H1 (cell line): ENCODE data around the gene C17orf50. TPM values are rescaled to one million over a fixed set of nuclear protein-coding genes. Genes with fewer than 3 reads are reported as not detected.

Source experiments
- CTCF ChIA-PET: fragments of 300-600 bp; sonication (Branson Sonifier 250); formaldehyde crosslinking; loops from one replicate; lab custom pipeline; 2021; ENCODE audit not compliant: partially characterized antibody; lab: Charles Lee
- POLR2A ChIA-PET: fragments of 300-600 bp; sonication (Branson Sonifier 250); formaldehyde crosslinking; loops from one replicate; lab custom pipeline; 2021; ENCODE audit warnings: inconsistent platforms; ENCODE audit not compliant: partially characterized antibody; lab: Charles Lee
- DNase-seq, 2 experiments: peaks; one replicate each; pipeline versions ENCODE4 v3.0.0 to v3.0.0-alpha.2; 2010 to 2022; ENCODE audit warnings: low spot score in 2 of 2, low read depth in 1 of 2, mixed read lengths in 1 of 2
- FAIRE-seq: peaks from 2 replicates; lab custom pipeline; 2011; peaks lifted over from hg19 to GRCh38; lab: Jason Lieb, UNC
- H2AFZ ChIP-seq: 2 replicates; pipeline ENCODE4 v1.8.1; 2012; ENCODE audit warnings: low read length, inconsistent platforms
- H2AK5ac ChIP-seq: 2 replicates; pipeline ENCODE4 v1.6.1; 2013; ENCODE audit warnings: low read depth, low read length
- H2BK120ac ChIP-seq: replicated peaks from 2 replicates; pipeline ENCODE3; 2013; ENCODE audit warnings: low read depth, low read length, inconsistent platforms
- H2BK12ac ChIP-seq: 2 replicates; pipeline ENCODE4 v1.6.1; 2013; ENCODE audit warnings: low read depth, low read length
- H2BK15ac ChIP-seq: 2 replicates; pipeline ENCODE4 v1.6.1; 2013; ENCODE audit warnings: low read length
- H2BK20ac ChIP-seq: 2 replicates; pipeline ENCODE4 v1.6.1; 2013; ENCODE audit warnings: low read length
- H2BK5ac ChIP-seq: 2 replicates; pipeline ENCODE4 v1.6.1; 2013; ENCODE audit warnings: low read depth, low read length
- H3K14ac ChIP-seq: 2 replicates; pipeline ENCODE4 v1.6.1; 2013; ENCODE audit warnings: inconsistent platforms; ENCODE audit not compliant: insufficient read length
- H3K18ac ChIP-seq: 2 replicates; pipeline ENCODE4 v1.6.1; 2013; ENCODE audit warnings: low read length; ENCODE audit errors: extremely low read depth
- H3K23ac ChIP-seq: 2 replicates; pipeline ENCODE4 v1.6.1; 2013; ENCODE audit warnings: inconsistent platforms; ENCODE audit not compliant: insufficient read length
- H3K23me2 ChIP-seq: 2 replicates; pipeline ENCODE4 v1.6.1; 2013; ENCODE audit warnings: low read depth, low read length
- H3K27ac ChIP-seq: 2 replicates; pipeline ENCODE4 v1.6.1; 2011; ENCODE audit warnings: low read depth, low read length, inconsistent platforms
- H3K27me3 ChIP-seq, 4 experiments: replicated peaks in 1 of 4; 1 replicate in 1 of 4; 2 replicates in 3 of 4; pipeline versions ENCODE4 v1.6.1 to v1.8.1; 2011 to 2013; ENCODE audit warnings: low read length in 3 of 4, mild to moderate bottlenecking in 3 of 4, inconsistent platforms in 2 of 4, mixed read lengths in 2 of 4, moderate library complexity in 1 of 4; ENCODE audit not compliant: control insufficient read depth in 3 of 4, insufficient read depth in 3 of 4; ENCODE audit errors: extremely low read depth in 1 of 4
- H3K36me3 ChIP-seq, 4 experiments: 2 replicates each; pipeline versions ENCODE4 v1.6.1 to v1.8.1; 2011 to 2013; ENCODE audit warnings: mild to moderate bottlenecking in 4 of 4, low read length in 3 of 4, moderate library complexity in 2 of 4, control low read depth in 1 of 4, inconsistent platforms in 1 of 4; ENCODE audit not compliant: insufficient read depth in 4 of 4, control insufficient read depth in 2 of 4
- H3K4ac ChIP-seq: replicated peaks from 2 replicates; pipeline ENCODE3; 2013; ENCODE audit warnings: low read length, low read depth, mixed read lengths, inconsistent platforms; ENCODE audit not compliant: insufficient read length
- H3K4me1 ChIP-seq, 4 experiments: replicated peaks in 1 of 4; 1 replicate in 1 of 4; 2 replicates in 3 of 4; pipeline versions ENCODE4 v1.6.1 to v1.8.1; 2011 to 2013; ENCODE audit warnings: low read length in 3 of 4, inconsistent platforms in 2 of 4, mixed read lengths in 1 of 4; ENCODE audit not compliant: insufficient read depth in 4 of 4, control insufficient read depth in 3 of 4
- H3K4me2 ChIP-seq, 2 experiments: 2 replicates each; pipeline versions ENCODE4 v1.6.1 to v1.8.1; 2011 to 2013; ENCODE audit warnings: low read depth in 2 of 2, low read length in 2 of 2, control low read depth in 1 of 2, inconsistent platforms in 1 of 2, mild to moderate bottlenecking in 1 of 2; ENCODE audit not compliant: insufficient read depth in 1 of 2
- H3K4me3 ChIP-seq, 4 experiments: fragments of 200-600, 300-600 bp in 1 of 4; sonication (generic), shearing (Covaris generic), sonication (Bioruptor Twin) in 1 of 4; 2 replicates each; pipeline versions ENCODE4 v1.5.1 to v1.8.1; 2011 to 2016; ENCODE audit warnings: low read length in 4 of 4, low read depth in 3 of 4, control low read depth in 2 of 4, inconsistent platforms in 2 of 4, mild to moderate bottlenecking in 2 of 4, mixed read lengths in 1 of 4, moderate library complexity in 1 of 4; ENCODE audit not compliant: insufficient read depth in 2 of 4; ENCODE audit errors: extremely low read depth in 1 of 4
- H3K56ac ChIP-seq: replicated peaks from 2 replicates; pipeline ENCODE3; 2013; ENCODE audit warnings: low read depth, mild to moderate bottlenecking, mixed read lengths, low read length, inconsistent platforms; ENCODE audit not compliant: insufficient read length
- H3K79me1 ChIP-seq: 2 replicates; pipeline ENCODE4 v1.6.1; 2013; ENCODE audit warnings: low read depth, low read length, control low read depth
- H3K79me2 ChIP-seq, 2 experiments: 2 replicates each; pipeline versions ENCODE4 v1.6.1 to v1.8.1; 2012 to 2013; ENCODE audit warnings: low read length in 2 of 2, mild to moderate bottlenecking in 2 of 2, inconsistent platforms in 1 of 2; ENCODE audit not compliant: insufficient read depth in 2 of 2, control insufficient read depth in 1 of 2
- H3K9ac ChIP-seq, 4 experiments: replicated peaks in 1 of 4; 1 replicate in 1 of 4; 2 replicates in 3 of 4; pipeline versions ENCODE4 v1.6.1 to v1.8.1; 2011 to 2013; ENCODE audit warnings: low read depth in 3 of 4, low read length in 3 of 4, control low read depth in 2 of 4, mild to moderate bottlenecking in 2 of 4, moderate library complexity in 2 of 4, inconsistent platforms in 1 of 4; ENCODE audit errors: extremely low read depth in 1 of 4
- H3K9me3 ChIP-seq, 2 experiments: 2 replicates each; pipeline versions ENCODE4 v1.6.1 to v1.8.1; 2012 to 2013; ENCODE audit warnings: mild to moderate bottlenecking in 2 of 2, moderate library complexity in 2 of 2, control low read depth in 1 of 2, inconsistent platforms in 1 of 2, low read depth in 1 of 2, low read length in 1 of 2, mixed read lengths in 1 of 2; ENCODE audit not compliant: insufficient read depth in 2 of 2
- H4K20me1 ChIP-seq, 2 experiments: replicated peaks in 1 of 2; 2 replicates each; pipeline versions ENCODE3 to v1.8.1; 2011 to 2013; ENCODE audit warnings: inconsistent platforms in 2 of 2, low read length in 2 of 2, mild to moderate bottlenecking in 1 of 2; ENCODE audit not compliant: insufficient read depth in 2 of 2, control insufficient read depth in 1 of 2
- H4K5ac ChIP-seq: 2 replicates; pipeline ENCODE4 v1.6.1; 2013; ENCODE audit warnings: low read length, low read depth, mixed read lengths, inconsistent platforms; ENCODE audit not compliant: insufficient read length
- H4K8ac ChIP-seq: 2 replicates; pipeline ENCODE4 v1.8.0; 2013; ENCODE audit warnings: mild to moderate bottlenecking, moderate library complexity, low read length, inconsistent platforms; ENCODE audit not compliant: insufficient read depth; ENCODE audit errors: extremely low read depth
- H4K91ac ChIP-seq: replicated peaks from 2 replicates; pipeline ENCODE3; 2013; ENCODE audit warnings: low read length, mixed read lengths, inconsistent platforms; ENCODE audit not compliant: insufficient read length
- EP300 ChIP-seq, 2 experiments: IDR thresholded peaks; 1 replicate in 1 of 2; 2 replicates in 1 of 2; pipeline ENCODE4 v1.6.1; 2011 to 2012; ENCODE audit warnings: low read depth in 2 of 2, low read length in 2 of 2, mild to moderate bottlenecking in 2 of 2, borderline replicate concordance in 1 of 2, inconsistent platforms in 1 of 2, moderate library complexity in 1 of 2
- JUND ChIP-seq: IDR thresholded peaks from 2 replicates; pipeline ENCODE4 v1.6.1; 2011; ENCODE audit warnings: mild to moderate bottlenecking, improper control_type of control experiment, low read length
- KDM5A ChIP-seq: fragments of 200-600 bp; IDR thresholded peaks from 2 replicates; pipeline ENCODE4 v1.7.1; 2012; ENCODE audit warnings: mild to moderate bottlenecking, low read length, inconsistent platforms, mixed read lengths
- NRF1 ChIP-seq: IDR thresholded peaks from 2 replicates; pipeline ENCODE4 v1.6.1; 2011; ENCODE audit warnings: mild to moderate bottlenecking, low read depth, low read length, improper control_type of control experiment
- SAP30 ChIP-seq: fragments of 300-600 bp; sonication (generic); IDR thresholded peaks from 2 replicates; pipeline ENCODE4 v1.7.1; 2012; ENCODE audit warnings: low read length, moderate library complexity, mild to moderate bottlenecking, inconsistent platforms; ENCODE audit not compliant: insufficient read depth, insufficient replicate concordance
- SIN3A ChIP-seq, 2 experiments: IDR thresholded peaks in 1 of 2; conservative IDR thresholded peaks in 1 of 2; 2 replicates each; pipeline ENCODE4 v1.6.1; 2011 to 2012; ENCODE audit warnings: low read length in 2 of 2, improper control_type of control experiment in 1 of 2, low read depth in 1 of 2, mild to moderate bottlenecking in 1 of 2
- WGBS, 2 experiments: shearing (Covaris generic) in 1 of 2; methylation state at CpG; one replicate each; pipeline versions ENCODE4 v1.1.6 to v1.1.7; 2013 to 2015; ENCODE audit warnings: low lambda C conversion rate in 2 of 2, mixed read lengths in 2 of 2, inconsistent platforms in 1 of 2, low coverage in 1 of 2, missing lambda C conversion rate in 1 of 2; ENCODE audit not compliant: insufficient replicate concordance in 2 of 2, insufficient coverage in 1 of 2, insufficient read length in 1 of 2; ENCODE audit errors: extremely low coverage in 1 of 2, missing lambda C conversion rate in 1 of 2; 5-methylcytosine and 5-hydroxymethylcytosine counted together
- polyA plus RNA-seq, 7 experiments: library from polyadenylated mRNA; depleted of rRNA in 3 of 7; stranded (reverse) in 5 of 7; unstranded in 2 of 7; fragments of >200 nt in 5 of 7; fragments of 200-250 nt in 2 of 7; gene quantifications; 1 replicate in 5 of 7; 2 replicates in 1 of 7; 4 replicates in 1 of 7; pipeline versions ENCODE4 v1.2.1 to v1.2.3, GENCODE V29; 2011 to 2013; ENCODE audit warnings: missing spikeins in 2 of 7, mixed read lengths in 2 of 7
- total RNA-seq: library from RNA; stranded (reverse); fragmentation: NEBNext Ultra II Directional; extraction: Animal tissue kit (Norgen Biotek cat#: 25700); gene quantifications from 2 replicates; pipeline ENCODE4 v1.2.1, GENCODE V29; 2021
- TF ChIP-seq, protein P1 (sequence below), 3 experiments: IDR thresholded peaks; 1 replicate in 2 of 3; 2 replicates in 1 of 3; pipeline versions ENCODE4 v1.5.1 to v1.6.1; 2011; ENCODE audit warnings: low read length in 3 of 3, mild to moderate bottlenecking in 3 of 3, inconsistent platforms in 2 of 3, low read depth in 1 of 3, moderate library complexity in 1 of 3; ENCODE audit not compliant: insufficient read depth in 1 of 3; ENCODE audit errors: control extremely low read depth in 1 of 3
- TF ChIP-seq, protein P2 (sequence below): IDR thresholded peaks from 2 replicates; pipeline ENCODE4 v1.6.1; 2011; ENCODE audit warnings: low read depth, mild to moderate bottlenecking, low read length; ENCODE audit not compliant: insufficient read depth

C17orf50 gene
- total and polyA plus RNA-seq, 2 of the 8 experiments (the other 6 are each of a cell fraction or from before 2014, with no cell fraction given): 0.12 TPM; not detected in 1

DNA sequence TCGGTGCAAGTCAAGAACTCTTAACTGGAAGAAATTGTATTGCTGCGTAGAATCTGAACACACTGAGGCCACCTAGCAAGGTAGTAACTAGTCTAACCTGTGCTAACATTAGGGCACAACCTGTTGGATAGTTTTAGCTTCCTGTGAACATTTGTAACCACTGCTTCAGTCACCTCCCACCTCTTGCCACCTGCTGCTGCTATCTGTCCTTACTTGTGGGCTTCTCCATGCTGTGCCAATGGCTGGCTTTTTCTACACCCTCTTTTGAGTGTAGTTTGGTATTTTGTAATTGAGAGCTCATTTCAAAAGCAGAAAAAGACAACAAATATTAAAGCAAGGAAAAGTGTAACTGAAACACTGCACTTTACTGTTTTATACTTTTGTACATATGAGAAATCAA lies 37.0 kb upstream of the C17orf50 start:
- H3K18ac ChIP-seq: no peak overlapping the region
- no peak overlapping the region for H3K9ac ChIP-seq
- no peak overlapping the region for H2BK20ac ChIP-seq
- H2BK5ac ChIP-seq: no peak overlapping the region
- no peak overlapping the region for H3K27ac ChIP-seq
- H4K8ac ChIP-seq: no peak overlapping the region
- H3K4me1 ChIP-seq: 0 out of 7 replicates have a peak, but pooled peaks cover 0 to 2% (median 0%) of the 10 kb centered on the region in 4 experiments
- H3K36me3 ChIP-seq: peaks cover 0 to 23% (median 11%) of the 10 kb centered on the region in 4 experiments; a peak in 7 of 8 replicates
- H2BK15ac ChIP-seq: no peak overlapping the region
- no peaks in the 10 kb centered on the region for H3K23me2 ChIP-seq
- ChIA-PET CTCF (interaction anchor here (1.0 kb wide), 1 partner anchor 40 kb away, joined by 4 read pairs; no protein-coding TSS in a partner anchor), POLR2A (no interaction called here)
- no peak overlapping the region for H3K56ac ChIP-seq
- DNase-seq (no peak), FAIRE-seq (no peak)
- 93% methylated on average over 2 of the region's 2 CpGs; no CpG with 5 or more reads in 1 of the 2 experiments for WGBS, 2 experiments
- no peak overlapping the region for H3K4me2 ChIP-seq
- no peak overlapping the region for H3K4ac ChIP-seq
- H3K27me3 ChIP-seq: no peaks in the 10 kb centered on the region
- no peak overlapping the region for H4K91ac ChIP-seq
- no peak overlapping the region for H4K5ac ChIP-seq
- H2AFZ ChIP-seq: no peak overlapping the region
- H4K20me1 ChIP-seq: peaks cover 0 to 5% of the 10 kb centered on the region in 2 experiments
- no peak overlapping the region for H2BK12ac ChIP-seq
- no peak overlapping the region for H3K4me3 ChIP-seq
- no peak overlapping the region for H3K23ac ChIP-seq
- H2AK5ac ChIP-seq: no peak overlapping the region
- no peaks in the 10 kb centered on the region for H3K79me2 ChIP-seq
- H3K79me1 ChIP-seq: no peaks in the 10 kb centered on the region
- H2BK120ac ChIP-seq: no peak overlapping the region
- no peak overlapping the region for H3K14ac ChIP-seq
- no peaks in the 10 kb centered on the region for H3K9me3 ChIP-seq
- TF ChIP-seq, protein P1, sequence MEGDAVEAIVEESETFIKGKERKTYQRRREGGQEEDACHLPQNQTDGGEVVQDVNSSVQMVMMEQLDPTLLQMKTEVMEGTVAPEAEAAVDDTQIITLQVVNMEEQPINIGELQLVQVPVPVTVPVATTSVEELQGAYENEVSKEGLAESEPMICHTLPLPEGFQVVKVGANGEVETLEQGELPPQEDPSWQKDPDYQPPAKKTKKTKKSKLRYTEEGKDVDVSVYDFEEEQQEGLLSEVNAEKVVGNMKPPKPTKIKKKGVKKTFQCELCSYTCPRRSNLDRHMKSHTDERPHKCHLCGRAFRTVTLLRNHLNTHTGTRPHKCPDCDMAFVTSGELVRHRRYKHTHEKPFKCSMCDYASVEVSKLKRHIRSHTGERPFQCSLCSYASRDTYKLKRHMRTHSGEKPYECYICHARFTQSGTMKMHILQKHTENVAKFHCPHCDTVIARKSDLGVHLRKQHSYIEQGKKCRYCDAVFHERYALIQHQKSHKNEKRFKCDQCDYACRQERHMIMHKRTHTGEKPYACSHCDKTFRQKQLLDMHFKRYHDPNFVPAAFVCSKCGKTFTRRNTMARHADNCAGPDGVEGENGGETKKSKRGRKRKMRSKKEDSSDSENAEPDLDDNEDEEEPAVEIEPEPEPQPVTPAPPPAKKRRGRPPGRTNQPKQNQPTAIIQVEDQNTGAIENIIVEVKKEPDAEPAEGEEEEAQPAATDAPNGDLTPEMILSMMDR (IDR thresholded peaks at IDR 0.05; ENCODE audit: control extremely low read depth in 1 of 3, insufficient read depth in 1 of 3, low read depth in 1 of 3, low read length in 3 of 3): no peak
- TF ChIP-seq SAP30: no peak
- no peak for TF ChIP-seq NRF1
- TF ChIP-seq JUND: no peak
- TF ChIP-seq KDM5A: no peak
- no peak for TF ChIP-seq SIN3A (conservative IDR thresholded peaks at IDR 0.05 in 1 of 2, IDR thresholded peaks at IDR 0.05 in 1 of 2; ENCODE audit: low read depth in 1 of 2, low read length in 2 of 2)
- TF ChIP-seq EP300 (IDR thresholded peaks at IDR 0.05; ENCODE audit: borderline replicate concordance in 1 of 2, low read depth in 2 of 2, low read length in 2 of 2): no peak
- TF ChIP-seq, protein P2, sequence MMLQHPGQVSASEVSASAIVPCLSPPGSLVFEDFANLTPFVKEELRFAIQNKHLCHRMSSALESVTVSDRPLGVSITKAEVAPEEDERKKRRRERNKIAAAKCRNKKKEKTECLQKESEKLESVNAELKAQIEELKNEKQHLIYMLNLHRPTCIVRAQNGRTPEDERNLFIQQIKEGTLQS: no peak
